ENCODE measurements around the gene MAP1B. TPM values are rescaled to one million over a fixed set of nuclear protein-coding genes. Genes with fewer than 3 reads are reported as not detected.

Gene MAP1B
- total RNA-seq, 1 experiment from 2014 or later: not detected

GRCh38 chr5:72179028-72179815 lies 71.9 kb downstream of the MAP1B start:
- Histone ChIP-seq H3K27ac (ENCODE audit: low read length) (no peak overlapping the region), H3K79me2 (ENCODE audit: low read length) (no peaks in the 10 kb centered on the region), H3K4me2 (ENCODE audit: low read depth, low read length, poor library complexity, severe bottlenecking) (no peak overlapping the region), H3K9me3 (ENCODE audit: low read length) (no peaks in the 10 kb centered on the region), H4K20me1 (ENCODE audit: insufficient read depth, low read depth, low read length) (no peaks in the 10 kb centered on the region), H3K4me3 (ENCODE audit: low read length) (no peak overlapping the region), H3K27me3 (ENCODE audit: low read length) (no peaks in the 10 kb centered on the region), H3K9ac (ENCODE audit: low read length) (no peak overlapping the region), H2AFZ (ENCODE audit: low read length) (no peak overlapping the region), H3K4me1 (ENCODE audit: low read length) (no peaks in the 10 kb centered on the region), H3K9me2 (replicated peaks; ENCODE audit: insufficient read depth, low read length) (no peaks in the 10 kb centered on the region), H3K36me3 (ENCODE audit: insufficient read depth, low read length) (no peaks in the 10 kb centered on the region)
- no peak for DNase-seq

- Histone ChIP-seq H3K4me1 (ENCODE audit: low read length) (no peaks in the 10 kb centered on the region), H3K4me3 (ENCODE audit: low read length) (no peak overlapping the region), H3K9me2 (replicated peaks; ENCODE audit: insufficient read depth, low read length) (no peaks in the 10 kb centered on the region), H3K9ac (ENCODE audit: low read length) (no peak overlapping the region), H3K27ac (ENCODE audit: low read length) (no peak overlapping the region), H3K27me3 (ENCODE audit: low read length) (no peaks in the 10 kb centered on the region), H2AFZ (ENCODE audit: low read length) (no peak overlapping the region), H4K20me1 (ENCODE audit: insufficient read depth, low read depth, low read length) (no peaks in the 10 kb centered on the region), H3K9me3 (ENCODE audit: low read length) (no peaks in the 10 kb centered on the region), H3K79me2 (ENCODE audit: low read length) (no peaks in the 10 kb centered on the region), H3K4me2 (ENCODE audit: low read depth, low read length, poor library complexity, severe bottlenecking) (no peak overlapping the region), H3K36me3 (ENCODE audit: insufficient read depth, low read length) (no peaks in the 10 kb centered on the region)
- no peak for DNase-seq
These were observed 72.7 kb downstream of the MAP1B start for GRCh38 chr5:72179816-72180440.

GRCh38 chr5:72180925-72181324 lies 73.7 kb downstream of the MAP1B start:
- H3K4me1 ChIP-seq (ENCODE audit: low read length): no peaks in the 10 kb centered on the region
- no peak overlapping the region for H3K9ac ChIP-seq (ENCODE audit: low read length)
- no peak for DNase-seq
- H3K79me2 ChIP-seq (ENCODE audit: low read length): no peaks in the 10 kb centered on the region
- no peaks in the 10 kb centered on the region for H3K27me3 ChIP-seq (ENCODE audit: low read length)
- no peaks in the 10 kb centered on the region for H4K20me1 ChIP-seq (ENCODE audit: insufficient read depth, low read depth, low read length)
- no peak overlapping the region for H3K27ac ChIP-seq (ENCODE audit: low read length)
- no peaks in the 10 kb centered on the region for H3K9me2 ChIP-seq (replicated peaks; ENCODE audit: insufficient read depth, low read length)
- H3K9me3 ChIP-seq (ENCODE audit: low read length): no peaks in the 10 kb centered on the region
- no peak overlapping the region for H3K4me3 ChIP-seq (ENCODE audit: low read length)
- no peaks in the 10 kb centered on the region for H3K36me3 ChIP-seq (ENCODE audit: insufficient read depth, low read length)
- no peak overlapping the region for H2AFZ ChIP-seq (ENCODE audit: low read length)
- no peak overlapping the region for H3K4me2 ChIP-seq (ENCODE audit: low read depth, low read length, poor library complexity, severe bottlenecking)

- Histone ChIP-seq H3K9ac (ENCODE audit: low read length) (no peak overlapping the region), H3K9me2 (replicated peaks; ENCODE audit: insufficient read depth, low read length) (no peaks in the 10 kb centered on the region), H4K20me1 (ENCODE audit: insufficient read depth, low read depth, low read length) (no peaks in the 10 kb centered on the region), H3K79me2 (ENCODE audit: low read length) (no peaks in the 10 kb centered on the region), H3K9me3 (ENCODE audit: low read length) (no peaks in the 10 kb centered on the region), H3K4me3 (ENCODE audit: low read length) (no peak overlapping the region), H3K27ac (ENCODE audit: low read length) (no peak overlapping the region), H3K4me1 (ENCODE audit: low read length) (no peaks in the 10 kb centered on the region; the same call in 1 of the 2 replicates), H3K36me3 (ENCODE audit: insufficient read depth, low read length) (no peaks in the 10 kb centered on the region), H2AFZ (ENCODE audit: low read length) (no peak overlapping the region), H3K27me3 (ENCODE audit: low read length) (no peaks in the 10 kb centered on the region), H3K4me2 (ENCODE audit: low read depth, low read length, poor library complexity, severe bottlenecking) (no peak overlapping the region)
- no peak for DNase-seq
These were observed 75.4 kb downstream of the MAP1B start for GRCh38 chr5:72182686-72183085.

DNA sequence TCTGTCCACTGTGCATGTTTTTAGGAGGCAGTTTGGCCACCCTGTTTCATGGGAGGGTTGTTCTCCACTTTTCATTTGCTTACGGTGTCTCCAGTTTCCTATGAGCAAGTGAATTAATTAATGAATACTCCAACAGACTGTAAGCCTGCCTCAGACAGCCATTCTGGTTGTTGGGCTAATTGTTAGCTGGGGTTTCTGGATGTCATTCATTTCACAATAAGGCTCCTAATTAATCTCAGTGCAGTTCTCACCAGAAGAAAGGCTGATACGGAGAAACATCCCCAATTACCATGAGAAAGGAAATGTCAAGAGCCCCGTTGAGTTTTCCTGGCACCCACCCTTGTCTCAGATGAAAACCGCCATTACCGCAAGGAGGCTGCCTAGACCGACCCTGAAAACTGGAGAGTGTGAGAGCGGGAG lies 75.8 kb downstream of the MAP1B start:
- peaks cover 4% of the 10 kb centered on the region for H3K4me1 ChIP-seq (ENCODE audit: low read length)
- no peaks in the 10 kb centered on the region for H4K20me1 ChIP-seq (ENCODE audit: insufficient read depth, low read depth, low read length)
- H3K9ac ChIP-seq (ENCODE audit: low read length): no peak overlapping the region
- no peak overlapping the region for H3K4me3 ChIP-seq (ENCODE audit: low read length)
- H3K79me2 ChIP-seq (ENCODE audit: low read length): no peaks in the 10 kb centered on the region
- H3K27me3 ChIP-seq (ENCODE audit: low read length): no peaks in the 10 kb centered on the region
- H3K9me3 ChIP-seq (ENCODE audit: low read length): no peaks in the 10 kb centered on the region
- no peak overlapping the region for H2AFZ ChIP-seq (ENCODE audit: low read length)
- H3K36me3 ChIP-seq (ENCODE audit: insufficient read depth, low read length): no peaks in the 10 kb centered on the region
- no peak overlapping the region for H3K4me2 ChIP-seq (ENCODE audit: low read depth, low read length, poor library complexity, severe bottlenecking)
- no peaks in the 10 kb centered on the region for H3K9me2 ChIP-seq (replicated peaks; ENCODE audit: insufficient read depth, low read length)
- no peak for DNase-seq
- no peak overlapping the region for H3K27ac ChIP-seq (ENCODE audit: low read length)

GRCh38 chr5:72184408-72184807 lies 77.1 kb downstream of the MAP1B start:
- Histone ChIP-seq H2AFZ (ENCODE audit: low read length) (no peak overlapping the region), H3K4me3 (ENCODE audit: low read length) (no peak overlapping the region), H3K9ac (ENCODE audit: low read length) (no peak overlapping the region), H3K27me3 (ENCODE audit: low read length) (no peaks in the 10 kb centered on the region), H4K20me1 (ENCODE audit: insufficient read depth, low read depth, low read length) (no peaks in the 10 kb centered on the region), H3K4me1 (ENCODE audit: low read length) (peaks cover 12% of the 10 kb centered on the region), H3K27ac (ENCODE audit: low read length) (no peak overlapping the region), H3K9me2 (replicated peaks; ENCODE audit: insufficient read depth, low read length) (no peaks in the 10 kb centered on the region), H3K4me2 (ENCODE audit: low read depth, low read length, poor library complexity, severe bottlenecking) (no peak overlapping the region), H3K79me2 (ENCODE audit: low read length) (no peaks in the 10 kb centered on the region), H3K9me3 (ENCODE audit: low read length) (no peaks in the 10 kb centered on the region), H3K36me3 (ENCODE audit: insufficient read depth, low read length) (no peaks in the 10 kb centered on the region)
- DNase-seq: no peak

GRCh38 chr5:72185496-72186329 lies 78.4 kb downstream of the MAP1B start:
- Histone ChIP-seq H3K27me3 (ENCODE audit: low read length) (no peaks in the 10 kb centered on the region), H3K36me3 (ENCODE audit: insufficient read depth, low read length) (no peaks in the 10 kb centered on the region), H3K9me2 (replicated peaks; ENCODE audit: insufficient read depth, low read length) (no peaks in the 10 kb centered on the region), H3K4me3 (ENCODE audit: low read length) (no peak overlapping the region), H3K4me2 (ENCODE audit: low read depth, low read length, poor library complexity, severe bottlenecking) (no peak overlapping the region), H2AFZ (ENCODE audit: low read length) (no peak overlapping the region), H3K79me2 (ENCODE audit: low read length) (no peaks in the 10 kb centered on the region), H3K9ac (ENCODE audit: low read length) (no peak overlapping the region), H3K4me1 (ENCODE audit: low read length) (peaks cover 12% of the 10 kb centered on the region), H3K9me3 (ENCODE audit: low read length) (no peaks in the 10 kb centered on the region), H4K20me1 (ENCODE audit: insufficient read depth, low read depth, low read length) (no peaks in the 10 kb centered on the region), H3K27ac (ENCODE audit: low read length) (no peak overlapping the region)
- no peak for DNase-seq
